ENCODE data around the gene PLAC8.
"Not testable (repeated sequence)": the region's sequence is repeated elsewhere in the genome, so short reads cannot be mapped to it uniquely, and the experiment has no call there.

DNA sequence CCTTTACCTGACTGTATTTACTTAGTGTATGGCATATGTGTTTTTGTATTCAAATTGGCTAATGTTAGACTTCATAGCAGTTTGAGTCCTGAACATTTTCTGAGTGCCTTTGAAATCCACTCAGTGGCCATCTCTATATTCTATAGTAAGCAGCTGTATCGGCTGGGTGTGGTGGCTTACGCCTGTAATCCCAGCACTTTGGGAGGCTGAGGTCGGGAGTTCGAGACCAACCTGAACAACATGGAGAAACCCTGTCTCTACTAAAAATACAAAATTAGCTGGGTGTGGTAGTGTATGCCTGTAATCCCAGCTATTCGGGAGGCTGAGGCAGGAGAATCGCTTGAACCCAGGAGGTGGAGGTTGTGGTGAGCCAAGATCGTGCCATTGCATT, 2.8 kb downstream of the PLAC8 start:
- TF ChIP-seq CTCF (optimal IDR thresholded peaks at IDR 0.05 in 1 of 3, IDR thresholded peaks at IDR 0.05 in 1 of 3, conservative IDR thresholded peaks at IDR 0.05 in 1 of 3; ENCODE audit: extremely low read depth in 1 of 3, insufficient read depth in 2 of 3, low read length in 3 of 3); EZH2 (IDR thresholded peaks at IDR 0.05; ENCODE audit: low read length): not testable (repeated sequence)

Data from keratinocyte (primary cell).